GM19035 (cell line): ENCODE results near the gene GPX7.

Experiments used
- ATAC-seq: cut with Tn5 transposase; IDR thresholded peaks from one replicate; pipeline ENCODE4 v1.9.1; 2021; ENCODE audit not compliant: unreplicated experiment

GPX7 gene

GRCh38 chr1:52628614-52629324 lies 26.6 kb downstream of the GPX7 start:
- no peak for ATAC-seq

- no peak for ATAC-seq
These were observed 27.1 kb downstream of the GPX7 start for GRCh38 chr1:52629325-52629643.

- ATAC-seq = no peak
These were observed 27.5 kb downstream of the GPX7 start for GRCh38 chr1:52629667-52630066.

GRCh38 chr1:52631759-52632331 lies 29.7 kb downstream of the GPX7 start:
- no peak for ATAC-seq

GRCh38 chr1:52632732-52633290 lies 30.6 kb downstream of the GPX7 start, which contains the start of gene SHISAL2A:
Gene SHISAL2A (plus strand): TSS chr1:52633168. CDS start chr1:52633494, 326 bp downstream.
- no peak for ATAC-seq

GRCh38 chr1:52633291-52633754 lies 31.2 kb downstream of the GPX7 start:
- ATAC-seq = no peak

GRCh38 chr1:52634111-52634510 lies 31.9 kb downstream of the GPX7 start:
- ATAC-seq = no peak

- no peak for ATAC-seq
These were observed 33.3 kb downstream of the GPX7 start for GRCh38 chr1:52635321-52636089.

GRCh38 chr1:52636721-52637695 lies 34.8 kb downstream of the GPX7 start:
- peak; percentile 77 for ATAC-seq

- no peak for ATAC-seq
These were observed 35.8 kb downstream of the GPX7 start for GRCh38 chr1:52637946-52638345.

GRCh38 chr1:52640697-52641096 lies 38.5 kb downstream of the GPX7 start:
- ATAC-seq = no peak

GRCh38 chr1:52641307-52641706 lies 39.1 kb downstream of the GPX7 start:
- ATAC-seq = no peak

GRCh38 chr1:52645261-52645660 lies 43.1 kb downstream of the GPX7 start:
- ATAC-seq = no peak

- no peak for ATAC-seq
These were observed 49.7 kb downstream of the GPX7 start for GRCh38 chr1:52651904-52652303.

GRCh38 chr1:52653207-52653849 lies 51.2 kb downstream of the GPX7 start:
- no peak for ATAC-seq

GRCh38 chr1:52654063-52654462 lies 51.9 kb downstream of the GPX7 start:
- no peak for ATAC-seq

GRCh38 chr1:52657702-52658101 lies 55.5 kb downstream of the GPX7 start:
- no peak for ATAC-seq
